Placental pericyte (primary cell): ENCODE data around the gene SH3PXD2A. TPM values are rescaled to one million over a fixed set of nuclear protein-coding genes. Genes with fewer than 3 reads are reported as not detected.

ENCODE experiments used
- small RNA-seq: library from RNA; depleted of rRNA; stranded (forward); fragments of <200 nt; gene quantifications from one replicate; pipeline ENCODE3, GENCODE V24; 2012; ENCODE audit warnings: low replicate concordance
- total RNA-seq: library from RNA; depleted of rRNA; stranded (reverse); fragments of >200 nt; gene quantifications from 2 replicates; pipeline ENCODE4 v1.2.3, GENCODE V29; 2012

The SH3PXD2A gene
- total RNA-seq = 57.3 and 58.6 TPM in 2 replicates

GRCh38 chr10:103855424-103855823, at the start of gene SH3PXD2A:
Gene SH3PXD2A, minus strand, starts transcription at chr10:103855576. Its CDS starts 310 bp downstream, at chr10:103855266.

Small RNAs within 50 kb of the gene (small RNA-seq; reads per million reads assigned to genes)
- gene RF00019 = not detected

Other genes with a start within 250 kb of the SH3PXD2A start
- 15.1 and 36.2 TPM in 2 replicates for gene STN1, start 62.6 kb upstream of the SH3PXD2A start, total RNA-seq
- gene SLK, start 111.6 kb upstream of the SH3PXD2A start, total RNA-seq = 59.0 and 59.3 TPM in 2 replicates
- under 0.01 and 1.1 TPM in 2 replicates for gene COL17A1, start 230.3 kb upstream of the SH3PXD2A start, total RNA-seq